ENCODE measurements around the gene ZFAND3.

Gene ZFAND3

GRCh38 chr6:38055203-38055589 lies 235.7 kb downstream of the ZFAND3 start:
- no peak for DNase-seq

- DNase-seq: no peak
These were observed 236.8 kb downstream of the ZFAND3 start for GRCh38 chr6:38056361-38056760.

DNA sequence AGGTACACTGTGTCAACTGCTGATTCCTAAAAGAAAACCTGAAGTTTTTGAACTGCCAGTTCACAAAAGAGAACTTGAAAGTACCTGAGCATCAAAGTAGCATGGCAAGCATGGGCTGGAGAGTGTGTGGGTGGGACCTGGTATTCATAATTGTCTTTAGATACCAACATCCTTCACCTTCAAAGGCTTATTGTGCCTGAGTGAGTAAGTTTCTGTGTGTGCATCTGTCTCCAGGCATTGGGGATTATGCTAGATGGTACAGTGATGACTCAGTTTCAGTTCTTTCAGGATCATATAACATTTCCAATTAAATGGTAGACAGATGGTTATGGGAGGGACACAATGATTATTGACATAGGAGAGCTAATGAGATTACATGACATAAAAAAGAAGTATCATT lies 238.5 kb downstream of the ZFAND3 start:
- peak in 1 of 2 experiments; percentile 13 for DNase-seq

DNA sequence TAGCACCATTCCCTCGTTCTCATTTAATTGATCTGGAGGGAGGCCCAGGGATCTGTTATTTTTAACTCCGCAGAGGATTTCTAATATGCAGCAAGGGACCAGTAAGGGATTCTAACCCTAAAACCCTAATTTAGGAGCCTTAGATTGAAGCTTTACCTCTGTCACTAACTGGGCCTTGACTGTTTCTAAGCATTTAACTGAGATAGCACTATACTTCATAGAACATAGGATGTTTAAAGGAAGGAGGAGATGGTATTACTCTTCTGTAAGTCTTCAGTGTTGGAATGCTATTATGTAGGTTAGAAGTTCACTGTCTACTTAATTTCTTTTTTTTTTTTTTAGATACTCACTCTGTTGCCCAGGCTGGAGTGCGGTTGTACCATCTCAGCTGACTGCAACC lies 242.5 kb downstream of the ZFAND3 start:
- no peak for DNase-seq

DNA sequence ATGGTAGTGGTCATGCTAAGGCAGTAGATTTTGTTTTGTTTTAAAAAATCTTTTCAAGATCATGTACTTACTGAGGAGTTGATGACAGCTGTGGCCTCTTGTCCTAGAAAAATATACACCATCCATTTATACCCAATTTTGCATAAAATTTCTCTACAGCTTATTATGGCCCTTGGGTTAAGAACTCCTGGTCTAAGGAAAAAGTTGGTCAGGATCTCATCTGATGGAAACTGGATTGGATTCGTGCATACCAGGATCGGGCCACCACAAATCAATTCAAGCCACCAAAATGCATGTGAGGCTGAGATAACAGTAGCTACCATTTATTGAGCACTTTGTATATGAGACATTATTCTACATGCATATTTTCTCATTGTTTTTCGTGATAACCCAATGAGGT lies 244.4 kb downstream of the ZFAND3 start:
- no peak for DNase-seq

DNA sequence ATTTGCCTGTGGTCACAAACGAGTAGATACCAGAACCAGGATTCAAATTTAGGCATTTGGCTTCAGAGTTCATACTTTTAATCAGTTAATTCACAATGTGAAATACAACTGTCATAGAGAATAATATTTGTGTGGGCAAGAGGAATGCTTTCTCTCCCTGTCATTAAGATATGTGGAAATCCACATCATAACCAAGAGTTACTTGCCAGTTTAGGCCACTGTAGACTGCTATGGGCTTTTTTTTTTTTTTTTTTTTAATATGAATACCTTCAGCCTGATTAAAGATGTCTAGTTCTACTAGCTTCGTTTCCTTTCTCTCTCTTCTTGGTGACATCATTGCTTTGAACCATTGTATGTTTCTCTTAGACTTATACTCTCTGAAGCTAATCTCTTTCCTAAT lies 244.9 kb downstream of the ZFAND3 start:
- DNase-seq: no peak

DNA sequence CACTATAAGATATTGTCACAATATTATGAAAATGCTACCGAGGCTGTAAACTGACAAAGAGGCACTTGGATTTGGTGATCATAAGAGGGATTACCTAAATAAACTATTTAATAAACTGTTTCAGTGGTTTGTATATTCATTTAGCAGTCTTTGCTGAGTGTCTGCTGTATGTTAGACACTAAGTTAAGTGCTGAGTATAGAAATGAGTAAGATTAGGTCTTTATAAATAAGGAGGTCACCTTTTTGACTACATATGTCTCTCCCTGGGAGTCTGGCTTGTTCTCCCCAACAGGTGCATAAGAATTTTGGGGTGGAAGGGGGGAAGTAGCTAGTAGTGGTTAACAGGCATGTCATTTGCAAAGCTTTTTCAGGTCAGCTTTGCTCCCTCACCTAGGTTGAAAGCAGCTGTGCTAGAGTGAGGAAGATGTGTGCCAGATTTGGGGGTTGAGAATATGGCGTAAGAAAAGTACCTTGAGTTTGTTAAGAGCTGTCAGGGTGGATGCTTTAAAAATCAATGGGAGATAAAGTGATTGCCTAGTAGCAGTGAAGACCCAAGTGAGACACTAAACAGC lies 246.3 kb downstream of the ZFAND3 start:
- DNase-seq: no peak

DNA sequence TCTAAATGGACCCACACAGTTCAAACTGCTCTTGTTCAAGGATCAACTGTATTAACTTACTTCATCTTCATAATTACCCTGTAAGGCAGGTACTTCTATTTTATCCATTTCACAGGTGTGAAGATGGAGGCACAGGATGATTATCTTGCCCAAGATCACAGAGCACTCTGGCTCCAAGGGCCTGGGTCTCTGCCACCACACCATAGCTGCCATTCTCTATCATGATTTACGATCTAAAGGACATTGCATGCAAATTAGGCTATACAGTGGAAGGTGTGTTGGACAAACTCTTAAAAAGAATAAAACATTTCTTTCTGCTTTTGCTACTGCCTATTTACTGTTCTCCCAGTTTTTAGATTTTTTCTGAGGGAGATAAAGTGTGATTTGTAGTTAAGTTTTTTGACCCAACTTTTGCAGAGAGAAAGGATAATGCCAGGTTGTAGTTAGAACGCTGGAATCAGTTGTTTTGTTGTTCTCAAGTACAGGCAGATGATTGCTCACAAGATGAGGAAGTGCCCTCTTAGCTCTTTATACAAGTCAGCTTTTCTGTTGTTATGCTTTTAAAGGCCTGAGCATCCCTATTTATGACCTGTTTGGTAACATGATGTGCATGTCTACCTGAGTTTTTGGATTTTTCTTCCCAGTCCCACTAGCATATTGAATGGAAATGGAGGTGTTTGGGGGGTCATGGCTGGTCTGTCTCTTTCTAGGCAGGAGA lies 247.9 kb downstream of the ZFAND3 start:
- no peak for DNase-seq

DNA sequence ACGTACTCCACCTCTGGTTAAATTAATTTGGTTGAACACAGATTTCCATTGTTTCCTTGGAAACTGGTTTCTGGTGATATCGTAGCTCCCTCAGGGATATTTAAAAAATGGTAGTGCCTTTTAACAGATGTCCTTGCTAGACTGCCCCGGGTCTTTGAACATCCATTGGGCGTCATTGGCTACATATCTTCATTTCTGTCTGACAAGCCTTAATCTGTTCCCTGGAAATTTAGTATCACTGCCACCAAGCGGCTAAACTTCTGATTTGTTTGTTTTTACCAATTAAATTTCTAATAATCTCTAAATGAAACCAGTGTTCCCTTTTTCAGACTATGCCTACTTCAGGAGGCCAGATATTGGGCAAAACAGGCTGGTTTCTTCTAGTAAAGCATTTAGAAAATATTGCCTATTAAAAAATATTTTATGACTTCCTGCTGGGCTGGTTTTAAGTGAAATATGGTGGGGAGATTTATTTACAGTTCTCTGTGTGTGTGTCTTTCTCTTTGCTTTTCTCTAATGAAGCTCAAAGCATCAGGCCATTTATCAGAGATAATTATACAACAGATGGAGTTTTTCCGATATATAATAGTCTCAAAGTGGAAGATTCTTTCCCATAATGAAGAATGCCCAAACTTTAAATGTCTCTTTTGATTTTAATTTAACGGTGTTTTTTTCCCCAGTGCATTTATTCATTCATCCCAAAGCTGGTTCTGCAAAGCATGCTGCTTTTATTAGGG lies 249.5 kb downstream of the ZFAND3 start:
- DNase-seq: no peak

DNA sequence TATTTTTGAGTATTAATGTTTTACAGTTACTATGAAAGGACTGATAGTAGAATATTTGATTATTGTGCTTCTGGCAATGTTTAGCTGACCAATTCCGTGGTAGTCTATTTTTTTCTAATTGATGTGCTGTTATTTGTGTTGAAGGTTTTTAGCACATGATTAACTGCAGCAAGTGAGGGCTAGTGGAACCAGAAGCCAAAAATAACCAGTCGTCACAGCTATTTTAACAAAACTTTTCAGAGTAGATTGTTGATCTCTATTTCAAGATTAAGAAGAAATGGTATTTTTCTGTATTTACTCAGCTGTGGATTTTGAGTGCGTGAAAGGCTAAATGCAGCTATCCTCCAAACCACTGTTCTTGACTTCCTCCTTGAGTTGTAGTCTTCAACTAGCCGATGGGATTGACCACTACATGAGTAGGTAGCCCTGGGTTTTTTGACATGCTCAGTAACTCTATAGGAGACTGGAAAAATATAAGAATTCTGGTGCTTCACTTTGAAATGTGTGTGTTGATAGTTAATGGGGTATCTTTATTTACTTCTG lies 258.0 kb downstream of the ZFAND3 start:
- no peak for DNase-seq

DNA sequence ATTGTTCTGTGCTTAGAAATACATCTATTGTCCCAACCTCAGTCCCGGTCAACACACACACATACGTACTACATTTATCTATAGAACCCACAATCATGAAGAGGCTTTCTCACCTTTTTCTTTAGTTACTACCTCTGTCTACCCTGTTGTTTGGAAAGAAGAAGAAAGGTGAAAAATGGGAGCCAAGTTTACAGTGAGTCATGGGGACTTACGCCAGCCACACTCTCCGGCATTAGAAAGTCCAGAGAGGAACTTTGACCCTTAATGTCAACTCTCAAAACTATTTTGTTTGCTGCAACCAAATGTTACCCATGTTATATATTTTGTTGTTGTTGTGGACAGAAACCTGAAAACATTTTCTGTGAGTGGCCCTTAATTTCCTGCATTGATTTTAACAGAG lies 259.1 kb downstream of the ZFAND3 start:
- DNase-seq: no peak

DNA sequence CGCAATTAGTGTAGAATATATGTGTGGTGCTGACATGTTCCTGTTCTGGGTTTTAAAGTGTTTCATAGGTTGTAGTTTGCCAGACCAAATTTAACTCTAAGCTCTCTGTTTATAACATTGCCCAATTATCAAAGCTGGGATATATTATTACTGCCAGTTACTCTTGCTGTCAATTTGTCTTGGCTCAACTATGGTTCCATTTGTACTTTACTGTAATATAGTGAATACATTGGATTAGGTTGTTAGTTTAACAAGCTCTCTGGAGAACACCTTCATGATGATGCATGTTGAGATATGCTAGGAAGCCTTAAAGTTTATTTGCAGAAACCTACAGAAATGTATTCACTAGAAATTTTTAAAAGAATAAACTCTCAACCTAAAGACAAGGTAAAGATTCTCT lies 259.6 kb downstream of the ZFAND3 start:
- no peak for DNase-seq

DNA sequence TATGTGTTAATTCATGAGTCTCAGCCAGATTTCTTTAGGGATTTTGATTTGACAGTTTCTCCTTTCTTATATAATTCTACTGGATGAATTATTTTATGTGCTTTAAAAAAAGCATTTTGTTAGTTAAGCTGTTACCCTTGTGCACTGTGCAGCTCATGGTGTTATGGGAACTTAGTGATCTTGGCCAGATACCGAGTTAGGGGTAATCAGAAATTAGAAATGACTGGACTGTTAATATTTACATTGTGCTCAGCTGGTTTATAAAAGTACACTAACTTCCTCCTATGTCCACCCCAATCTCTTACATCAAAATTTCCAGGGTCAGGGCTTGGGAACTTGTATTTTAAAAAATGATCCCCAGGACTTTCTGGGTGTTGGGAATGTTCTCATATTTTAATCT lies 260.0 kb downstream of the ZFAND3 start:
- no peak for DNase-seq

DNA sequence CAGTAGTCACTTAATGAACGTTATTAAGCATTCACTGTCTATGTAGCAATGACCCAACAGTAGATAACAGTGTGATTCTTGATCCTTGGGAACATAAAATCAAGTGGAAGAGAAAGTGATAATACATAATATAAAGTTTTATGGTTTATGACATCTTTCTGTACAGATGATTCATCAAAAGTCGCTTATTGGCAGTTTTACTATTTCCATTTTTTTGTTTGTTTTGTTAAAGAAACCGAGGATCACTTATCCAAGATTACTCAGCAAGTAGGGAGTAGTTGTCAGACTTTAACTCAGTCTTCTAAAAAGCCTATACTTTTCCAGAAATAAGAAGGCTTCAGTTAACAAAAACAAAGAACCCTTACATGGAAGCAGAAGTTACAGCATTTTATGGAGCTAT lies 260.8 kb downstream of the ZFAND3 start:
- no peak for DNase-seq

DNA sequence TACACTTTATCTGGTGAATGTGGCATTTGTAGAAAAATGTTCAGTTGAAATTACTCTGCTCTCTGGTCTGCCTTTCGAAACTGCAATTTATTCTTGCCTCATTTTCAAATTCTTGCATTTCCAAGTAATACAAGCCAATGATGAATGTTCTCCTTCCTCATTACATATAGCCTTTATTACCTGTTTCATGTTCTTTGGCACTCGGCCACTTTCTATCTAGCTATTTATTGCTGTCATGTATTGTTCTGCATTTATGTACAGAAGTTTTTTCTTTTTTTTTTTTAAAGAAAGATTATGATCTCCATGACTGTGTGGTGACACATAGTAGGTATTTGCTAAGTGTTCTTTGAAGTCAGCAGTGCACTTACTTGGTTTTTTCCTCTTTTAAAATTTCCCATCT lies 261.4 kb downstream of the ZFAND3 start:
- DNase-seq: no peak

DNA sequence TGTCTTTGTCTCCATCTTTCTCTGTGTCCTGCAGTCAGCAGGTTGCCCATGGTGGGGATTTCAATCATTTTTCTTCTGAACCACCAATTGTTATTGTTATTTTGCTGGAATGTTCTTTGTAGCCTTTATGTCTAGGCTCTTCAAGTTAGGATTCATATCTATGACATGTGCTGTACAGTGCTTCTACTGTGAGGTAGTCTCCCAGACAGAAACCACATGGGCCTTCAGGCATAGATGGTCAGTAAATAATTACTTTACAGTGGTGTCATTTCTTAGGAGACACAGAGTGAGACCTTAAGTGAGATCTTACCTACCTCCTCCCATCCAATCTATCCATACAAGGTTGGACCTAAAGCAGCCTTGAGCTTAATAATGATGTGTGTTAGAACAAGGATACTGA lies 265.5 kb downstream of the ZFAND3 start:
- no peak for DNase-seq

- no peak for DNase-seq
These were observed 266.8 kb downstream of the ZFAND3 start for GRCh38 chr6:38086346-38086745.

- DNase-seq: no peak
These were observed 268.5 kb downstream of the ZFAND3 start for GRCh38 chr6:38088010-38088409.

GRCh38 chr6:38088829-38089228 lies 269.3 kb downstream of the ZFAND3 start:
- no peak for DNase-seq

GRCh38 chr6:38091613-38092012 lies 272.1 kb downstream of the ZFAND3 start:
- no peak for DNase-seq

GRCh38 chr6:38092465-38092864 lies 272.9 kb downstream of the ZFAND3 start:
- no peak for DNase-seq

- no peak for DNase-seq
These were observed 273.4 kb downstream of the ZFAND3 start for GRCh38 chr6:38092964-38093363.

GRCh38 chr6:38095054-38095453 lies 275.5 kb downstream of the ZFAND3 start:
- DNase-seq: peak in 1 of 2 experiments; percentile 19

DNA sequence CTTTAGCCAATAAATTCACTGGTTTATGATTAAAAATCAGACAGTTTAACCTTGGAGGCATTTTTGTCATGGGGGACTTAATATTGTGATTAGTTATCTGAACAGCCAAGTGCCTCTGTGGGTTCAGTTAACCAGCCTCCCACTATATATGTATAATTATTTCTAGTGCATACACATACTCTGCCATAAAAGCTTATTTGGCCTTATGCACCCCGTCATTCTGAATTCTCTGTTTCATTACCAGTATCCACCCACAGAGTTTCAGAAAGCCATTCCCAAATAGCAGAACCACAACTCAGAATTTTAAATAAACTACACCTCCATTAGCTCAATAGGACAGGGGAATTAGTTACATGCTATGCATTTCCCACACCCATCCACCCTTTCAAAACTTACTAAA lies 279.7 kb downstream of the ZFAND3 start:
- DNase-seq: no peak

Measured in SW 1271 (cell line).